ENCODE measurements around the gene ZC3H10.
A peak's percentile ranks its signal among the peaks of the same experiment; 100 is the strongest.

ZC3H10 gene

GRCh38 chr12:56158926-56159461, 40.9 kb downstream of the ZC3H10 start:
- in situ Hi-C loops (cut with MboI; ENCODE audit: low pct_unique_long_range_greater_than_20kb, low sequenced_read_pairs, unreplicated experiment) = no loop called here
- no peak for TF ChIP-seq CTCF (IDR thresholded peaks at IDR 0.05; ENCODE audit: extremely low read depth, insufficient read depth, missing control alignments)
- no peak for DNase-seq (ENCODE audit: low spot score)

- TF ChIP-seq CTCF (IDR thresholded peaks at IDR 0.05; ENCODE audit: extremely low read depth, insufficient read depth, missing control alignments) = no peak
- no peak for DNase-seq (ENCODE audit: low spot score)
- in situ Hi-C loops (cut with MboI; ENCODE audit: low pct_unique_long_range_greater_than_20kb, low sequenced_read_pairs, unreplicated experiment) = no loop called here
Observed at GRCh38 chr12:56159482-56160192, 41.6 kb downstream of the ZC3H10 start.

- in situ Hi-C loops (cut with MboI; ENCODE audit: low pct_unique_long_range_greater_than_20kb, low sequenced_read_pairs, unreplicated experiment) = no loop called here
- no peak for TF ChIP-seq CTCF (IDR thresholded peaks at IDR 0.05; ENCODE audit: extremely low read depth, insufficient read depth, missing control alignments)
- DNase-seq (ENCODE audit: low spot score) = peak; percentile 41
Observed at GRCh38 chr12:56160193-56160763, 42.2 kb downstream of the ZC3H10 start.

DNA sequence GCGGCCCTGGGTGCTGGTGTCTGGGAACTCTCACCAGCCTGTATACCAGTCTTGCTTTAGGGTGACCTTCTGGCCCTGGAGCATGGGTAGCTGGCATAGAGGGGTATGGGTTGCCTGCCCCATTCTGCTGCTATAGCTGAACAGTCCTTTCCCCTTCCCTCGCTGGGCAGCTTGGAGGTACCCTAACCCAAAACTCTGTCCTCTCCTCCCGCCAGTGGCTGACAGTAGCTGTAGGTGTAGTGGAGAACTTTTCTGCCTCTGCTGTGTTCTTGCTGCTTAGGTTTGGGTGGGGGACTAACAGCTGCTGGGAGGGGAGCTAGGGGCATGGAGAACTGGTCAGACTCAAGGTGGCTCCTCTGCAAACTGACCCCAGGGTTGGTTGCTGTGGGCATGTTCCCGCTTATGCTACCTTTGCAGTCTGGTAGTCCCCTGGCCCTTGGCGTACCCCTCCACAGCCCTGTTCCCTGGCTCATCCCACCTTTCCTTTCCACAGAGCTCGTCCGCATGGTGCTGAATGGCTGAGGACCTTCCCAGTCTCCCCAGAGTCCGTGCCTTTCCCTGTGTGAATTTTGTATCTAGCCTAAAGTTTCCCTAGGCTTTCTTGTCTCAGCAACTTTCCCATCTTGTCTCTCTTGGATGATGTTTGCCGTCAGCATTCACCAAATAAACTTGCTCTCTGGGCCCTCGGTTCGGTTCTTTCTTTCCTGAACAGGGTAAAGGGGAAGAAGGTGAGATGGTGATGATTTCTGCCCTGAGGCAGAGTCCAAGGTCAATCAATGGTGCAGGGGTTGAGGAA, 43.0 kb downstream of the ZC3H10 start:
- in situ Hi-C loops (cut with MboI; ENCODE audit: low pct_unique_long_range_greater_than_20kb, low sequenced_read_pairs, unreplicated experiment) = no loop called here

DNA sequence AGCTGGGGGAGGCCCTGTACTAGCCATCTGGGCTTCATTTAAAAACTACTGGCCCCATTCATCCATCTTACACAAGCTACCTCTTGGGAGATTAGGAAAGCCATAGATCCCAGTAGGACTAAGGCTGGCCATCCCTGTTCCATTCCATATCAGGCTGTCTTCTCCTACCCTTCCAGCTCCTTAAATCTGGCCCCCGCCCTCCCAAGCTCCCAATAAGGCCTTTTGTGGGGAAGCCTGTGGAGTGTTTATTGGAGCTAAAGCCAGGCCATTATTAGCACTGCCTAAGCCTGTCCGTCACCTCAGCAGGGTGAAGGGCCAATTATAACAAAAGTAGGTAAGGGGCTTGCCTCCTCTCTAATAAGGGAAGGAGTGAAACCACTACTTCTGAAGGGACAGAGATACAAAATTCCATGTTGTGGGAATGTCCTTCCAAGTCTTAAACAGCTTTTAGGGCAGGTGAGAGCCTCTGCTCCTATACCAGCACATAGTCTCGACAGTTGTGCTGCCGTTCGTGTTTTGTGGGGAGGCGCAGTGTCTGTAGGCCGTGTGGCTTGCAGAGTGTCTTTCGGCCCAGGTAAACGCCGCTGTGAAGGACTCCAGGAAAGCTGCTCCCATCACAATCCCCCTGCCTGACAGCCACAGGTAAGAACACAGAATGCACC, 43.8 kb downstream of the ZC3H10 start:
- TF ChIP-seq CTCF (IDR thresholded peaks at IDR 0.05; ENCODE audit: extremely low read depth, insufficient read depth, missing control alignments) = no peak
- in situ Hi-C loops (cut with MboI; ENCODE audit: low pct_unique_long_range_greater_than_20kb, low sequenced_read_pairs, unreplicated experiment) = no loop called here
- no peak for DNase-seq (ENCODE audit: low spot score)

More for the DNA sequence above, 43.0 kb downstream of the ZC3H10 start:
- no peak for DNase-seq (ENCODE audit: low spot score)
- no peak for TF ChIP-seq CTCF (IDR thresholded peaks at IDR 0.05; ENCODE audit: extremely low read depth, insufficient read depth, missing control alignments)

All from GM13977 (cell line).